Stimulated activated CD8-positive, alpha-beta memory T cell treated with anti-CD3 and anti-CD28 coated beads, Interleukin-7, amount 100 ng/mL, for 48 hours (primary cell): ENCODE measurements around the gene CYFIP1.

Source experiments
- DNase-seq, 2 donors: peaks; one replicate each; pipeline ENCODE4 v3.0.0-alpha.2; 2020; ENCODE audit warnings: low read depth in 1 of 2; ENCODE audit errors: extremely low read depth in 1 of 2

The CYFIP1 gene

GRCh38 chr15:22891426-22892210 is 88.5 kb downstream of the CYFIP1 start:
- DNase-seq: no peak

GRCh38 chr15:22890296-22890695 is 89.9 kb downstream of the CYFIP1 start:
- DNase-seq: no peak

- no peak for DNase-seq
Observed at GRCh38 chr15:22889146-22889818, 90.9 kb downstream of the CYFIP1 start.

GRCh38 chr15:22888120-22888859 is 91.9 kb downstream of the CYFIP1 start:
- no peak for DNase-seq

GRCh38 chr15:22887157-22887951 is 92.8 kb downstream of the CYFIP1 start:
- DNase-seq: no peak

GRCh38 chr15:22885120-22885519 is 95.0 kb downstream of the CYFIP1 start:
- no peak for DNase-seq

- DNase-seq: no peak
Observed at GRCh38 chr15:22884344-22884743, 95.8 kb downstream of the CYFIP1 start.

GRCh38 chr15:22883196-22883595 is 97.0 kb downstream of the CYFIP1 start:
- DNase-seq: no peak

- no peak for DNase-seq
Observed at GRCh38 chr15:22881739-22882440, 98.3 kb downstream of the CYFIP1 start.

- DNase-seq: no peak
Observed at GRCh38 chr15:22880981-22881738, 99.0 kb downstream of the CYFIP1 start.

- DNase-seq: no peak
Observed at GRCh38 chr15:22880068-22880980, 99.8 kb downstream of the CYFIP1 start.

- DNase-seq: no peak
Observed at GRCh38 chr15:22878103-22878502, 102.1 kb downstream of the CYFIP1 start.

GRCh38 chr15:22877607-22878006 is 102.6 kb downstream of the CYFIP1 start:
- no peak for DNase-seq

- DNase-seq: no peak
Observed at GRCh38 chr15:22877117-22877516, 103.1 kb downstream of the CYFIP1 start.

GRCh38 chr15:22874966-22875365 is 105.2 kb downstream of the CYFIP1 start:
- no peak for DNase-seq

- DNase-seq: no peak
Observed at GRCh38 chr15:22874256-22874655, 105.9 kb downstream of the CYFIP1 start.

- DNase-seq: no peak
Observed at GRCh38 chr15:22873841-22874240, 106.3 kb downstream of the CYFIP1 start.

- DNase-seq: no peak
Observed at GRCh38 chr15:22872936-22873701, 107.0 kb downstream of the CYFIP1 start.
